ENCODE data around the gene PRUNE2.

Gene PRUNE2

GRCh38 chr9:76932265-76932664 is 26.4 kb upstream of the PRUNE2 start:
- H3K36me3 ChIP-seq = no peaks in the 10 kb centered on the region
- H3K9me3 ChIP-seq = no peaks in the 10 kb centered on the region
- no peak overlapping the region for H3K4me3 ChIP-seq (ENCODE audit: low read depth in 1 of 2, low read length in 1 of 2)
- H3K4me1 ChIP-seq (ENCODE audit: control insufficient read depth in 1 of 2, insufficient read depth in 1 of 2, low read depth in 1 of 2, low read length in 1 of 2) = no peaks in the 10 kb centered on the region
- no peak overlapping the region for H3K27ac ChIP-seq
- no peak for TF ChIP-seq CTCF (IDR thresholded peaks at IDR 0.05)
- H3K27me3 ChIP-seq = no peaks in the 10 kb centered on the region

GRCh38 chr9:76927540-76928240 is 21.8 kb upstream of the PRUNE2 start:
- Histone ChIP-seq H3K27ac (no peak overlapping the region), H3K36me3 (no peaks in the 10 kb centered on the region), H3K27me3 (no peaks in the 10 kb centered on the region), H3K4me1 (ENCODE audit: control insufficient read depth in 1 of 2, insufficient read depth in 1 of 2, low read depth in 1 of 2, low read length in 1 of 2) (no peaks in the 10 kb centered on the region), H3K4me3 (ENCODE audit: low read depth in 1 of 2, low read length in 1 of 2) (no peak overlapping the region), H3K9me3 (no peaks in the 10 kb centered on the region)
- TF ChIP-seq CTCF (IDR thresholded peaks at IDR 0.05) = no peak

GRCh38 chr9:76926846-76927245 is 20.9 kb upstream of the PRUNE2 start:
- H3K4me3 ChIP-seq (ENCODE audit: low read depth in 1 of 2, low read length in 1 of 2) = no peak overlapping the region
- no peaks in the 10 kb centered on the region for H3K9me3 ChIP-seq
- no peaks in the 10 kb centered on the region for H3K36me3 ChIP-seq
- TF ChIP-seq CTCF (IDR thresholded peaks at IDR 0.05) = no peak
- no peak overlapping the region for H3K27ac ChIP-seq
- no peaks in the 10 kb centered on the region for H3K27me3 ChIP-seq
- H3K4me1 ChIP-seq (ENCODE audit: control insufficient read depth in 1 of 2, insufficient read depth in 1 of 2, low read depth in 1 of 2, low read length in 1 of 2) = no peaks in the 10 kb centered on the region

GRCh38 chr9:76926324-76926741 is 20.4 kb upstream of the PRUNE2 start:
- H3K27me3 ChIP-seq = no peaks in the 10 kb centered on the region
- no peak overlapping the region for H3K27ac ChIP-seq

GRCh38 chr9:76921165-76921564 is 15.3 kb upstream of the PRUNE2 start:
- no peaks in the 10 kb centered on the region for H3K4me1 ChIP-seq (ENCODE audit: control insufficient read depth in 1 of 2, insufficient read depth in 1 of 2, low read depth in 1 of 2, low read length in 1 of 2)
- no peak for TF ChIP-seq CTCF (IDR thresholded peaks at IDR 0.05)
- H3K4me3 ChIP-seq (ENCODE audit: low read depth in 1 of 2, low read length in 1 of 2) = no peak overlapping the region
- no peak overlapping the region for H3K27ac ChIP-seq
- H3K9me3 ChIP-seq = no peaks in the 10 kb centered on the region
- no peaks in the 10 kb centered on the region for H3K36me3 ChIP-seq
- H3K27me3 ChIP-seq = no peaks in the 10 kb centered on the region

More at GRCh38 chr9:76926324-76926741, 20.4 kb upstream of the PRUNE2 start:
- Histone ChIP-seq H3K4me3 (ENCODE audit: low read depth in 1 of 2, low read length in 1 of 2) (no peak overlapping the region), H3K9me3 (no peaks in the 10 kb centered on the region), H3K4me1 (ENCODE audit: control insufficient read depth in 1 of 2, insufficient read depth in 1 of 2, low read depth in 1 of 2, low read length in 1 of 2) (no peaks in the 10 kb centered on the region), H3K36me3 (no peaks in the 10 kb centered on the region)
- TF ChIP-seq CTCF (IDR thresholded peaks at IDR 0.05) = no peak
